DOHH2 (cell line): ENCODE results near the gene FRRS1.
A peak's percentile ranks its signal among the peaks of the same experiment; 100 is the strongest.

Experiments
- EZH2phosphoT487 ChIP-seq: fragments of 200-600 bp; sonication (generic); IDR thresholded peaks from 2 replicates; pipeline ENCODE4 v1.6.1; 2017; ENCODE audit warnings: borderline replicate concordance, mild to moderate bottlenecking, antibody characterized with exemption, low read length, moderate library complexity, mixed read lengths
- TF ChIP-seq, protein P1 (sequence below): fragments of 200-600 bp; sonication (generic); IDR thresholded peaks from one replicate; pipeline ENCODE4 v1.5.1; 2014; ENCODE audit warnings: antibody characterized with exemption, mild to moderate bottlenecking, low read depth, low read length; ENCODE audit not compliant: poor library complexity, severe bottlenecking

DNA sequence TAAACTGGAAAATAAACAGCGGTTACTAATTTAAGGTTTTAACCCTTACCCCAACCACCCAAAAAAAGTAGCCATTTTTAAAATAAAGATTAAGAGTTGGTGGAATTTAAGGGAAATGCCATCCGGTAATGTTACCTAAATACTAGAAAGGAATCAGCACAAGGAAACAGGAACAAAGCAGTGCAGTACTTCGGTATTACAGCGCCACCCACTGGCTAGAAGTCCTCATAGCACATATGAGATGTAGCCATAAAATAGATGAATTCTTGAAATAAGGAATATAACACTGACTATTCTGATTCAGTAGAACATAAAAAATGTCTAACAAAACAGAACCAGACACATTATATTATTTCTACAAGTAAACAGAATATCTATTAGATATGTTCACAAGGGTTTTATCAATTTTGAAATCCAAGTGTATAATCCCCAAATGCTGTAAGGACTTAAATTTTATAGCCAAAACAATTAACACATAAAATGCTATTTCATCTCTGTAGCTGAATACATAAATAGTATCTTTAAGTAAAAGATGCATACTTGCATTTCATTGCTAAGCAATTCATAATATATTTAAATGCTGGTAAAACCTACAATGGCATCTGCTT is 58.8 kb downstream of the FRRS1 start:
- TF ChIP-seq, protein P1, sequence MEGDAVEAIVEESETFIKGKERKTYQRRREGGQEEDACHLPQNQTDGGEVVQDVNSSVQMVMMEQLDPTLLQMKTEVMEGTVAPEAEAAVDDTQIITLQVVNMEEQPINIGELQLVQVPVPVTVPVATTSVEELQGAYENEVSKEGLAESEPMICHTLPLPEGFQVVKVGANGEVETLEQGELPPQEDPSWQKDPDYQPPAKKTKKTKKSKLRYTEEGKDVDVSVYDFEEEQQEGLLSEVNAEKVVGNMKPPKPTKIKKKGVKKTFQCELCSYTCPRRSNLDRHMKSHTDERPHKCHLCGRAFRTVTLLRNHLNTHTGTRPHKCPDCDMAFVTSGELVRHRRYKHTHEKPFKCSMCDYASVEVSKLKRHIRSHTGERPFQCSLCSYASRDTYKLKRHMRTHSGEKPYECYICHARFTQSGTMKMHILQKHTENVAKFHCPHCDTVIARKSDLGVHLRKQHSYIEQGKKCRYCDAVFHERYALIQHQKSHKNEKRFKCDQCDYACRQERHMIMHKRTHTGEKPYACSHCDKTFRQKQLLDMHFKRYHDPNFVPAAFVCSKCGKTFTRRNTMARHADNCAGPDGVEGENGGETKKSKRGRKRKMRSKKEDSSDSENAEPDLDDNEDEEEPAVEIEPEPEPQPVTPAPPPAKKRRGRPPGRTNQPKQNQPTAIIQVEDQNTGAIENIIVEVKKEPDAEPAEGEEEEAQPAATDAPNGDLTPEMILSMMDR: peak; percentile 92
- no peak for TF ChIP-seq EZH2phosphoT487
